IPS DF 4.7 (cell line): Measurements from ENCODE around the gene TAL1.

Experiments
- DNase-seq: peaks from one replicate; pipeline ENCODE4 v3.0.0-alpha.2; 2013; ENCODE audit warnings: low spot score; ENCODE audit errors: extremely low read depth

TAL1 gene

DNA sequence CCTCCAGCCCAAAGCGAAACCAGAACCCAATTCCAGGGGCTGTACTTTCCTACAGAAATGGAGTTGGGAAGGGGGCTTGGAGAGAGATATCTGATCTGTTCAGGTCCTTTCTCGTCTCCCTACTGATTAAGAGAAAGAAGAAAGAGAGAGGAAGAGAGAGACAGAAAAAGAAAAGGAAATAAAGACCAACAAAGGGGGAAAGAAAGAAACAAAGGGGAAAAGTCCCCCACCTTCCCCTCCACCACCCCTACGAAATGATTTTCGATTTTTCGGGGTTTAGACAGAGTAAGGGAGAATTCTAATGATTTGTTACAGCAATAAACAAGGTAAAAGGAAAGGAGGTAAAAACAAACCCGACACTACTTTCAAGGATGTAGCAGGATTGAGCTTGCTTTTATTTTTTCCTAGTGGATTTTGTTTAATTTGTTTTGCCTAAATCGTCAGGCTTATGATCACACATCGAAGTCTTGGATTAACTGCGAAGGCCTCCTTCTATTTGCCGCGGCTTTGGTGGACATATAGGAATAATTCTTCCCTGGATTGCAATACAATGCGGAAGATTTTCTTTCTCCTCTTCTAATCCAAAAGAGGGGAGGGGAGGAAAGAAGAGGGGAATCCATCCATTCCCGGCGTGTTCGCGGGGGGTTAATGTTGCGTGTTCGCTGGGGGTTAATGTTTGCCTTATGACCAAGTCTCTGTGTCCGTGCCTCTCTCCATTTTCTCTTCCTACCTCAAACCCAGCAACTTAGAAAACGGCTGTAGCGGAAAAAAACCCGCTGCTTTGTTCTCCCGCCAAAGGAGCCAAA is 1.9 kb downstream of the TAL1 start:
- DNase-seq: no peak

DNA sequence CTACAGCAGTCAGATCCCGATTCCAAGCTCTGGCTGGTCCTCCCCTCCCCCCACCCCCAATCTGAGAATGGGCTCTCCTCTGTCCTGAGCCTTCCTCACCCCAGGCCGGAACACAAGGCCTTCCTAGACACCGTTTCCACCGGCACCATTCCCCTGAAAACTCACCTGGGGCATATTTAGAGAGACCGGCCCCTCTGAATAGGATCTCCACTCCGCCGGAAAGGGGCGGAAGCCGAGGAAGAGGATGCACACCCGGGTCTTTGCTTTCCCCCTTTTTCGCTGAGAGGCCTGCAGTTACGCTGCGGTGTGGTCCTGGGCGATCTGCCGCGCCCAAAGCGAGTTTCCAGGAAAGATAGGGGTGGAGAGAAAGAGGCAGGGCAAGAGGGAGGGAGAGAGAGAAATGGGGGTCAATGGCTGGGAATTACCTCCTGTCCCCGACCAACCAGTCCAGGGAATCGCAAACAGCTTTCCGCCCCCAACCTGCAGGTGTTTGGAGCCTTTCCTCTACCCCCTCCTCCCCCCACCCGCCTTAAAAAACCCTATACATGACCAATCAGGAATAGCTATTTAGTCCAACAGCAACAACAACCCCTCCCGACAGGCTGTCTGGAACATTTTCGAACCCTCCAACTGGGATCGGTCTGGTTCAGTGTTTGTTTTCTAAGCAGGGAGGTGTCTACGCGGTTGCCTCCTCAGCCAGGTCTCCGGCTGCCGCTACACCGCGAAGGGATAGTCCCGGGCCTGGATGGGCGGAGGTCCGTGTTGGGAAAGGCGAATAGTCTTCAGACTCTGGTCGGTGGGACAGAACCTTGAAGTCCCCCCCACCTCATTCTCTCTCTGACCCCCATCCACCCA is 2.8 kb downstream of the TAL1 start:
- no peak for DNase-seq

GRCh38 chr1:47228644-47229030 is 3.4 kb downstream of the TAL1 start:
- no peak for DNase-seq

DNA sequence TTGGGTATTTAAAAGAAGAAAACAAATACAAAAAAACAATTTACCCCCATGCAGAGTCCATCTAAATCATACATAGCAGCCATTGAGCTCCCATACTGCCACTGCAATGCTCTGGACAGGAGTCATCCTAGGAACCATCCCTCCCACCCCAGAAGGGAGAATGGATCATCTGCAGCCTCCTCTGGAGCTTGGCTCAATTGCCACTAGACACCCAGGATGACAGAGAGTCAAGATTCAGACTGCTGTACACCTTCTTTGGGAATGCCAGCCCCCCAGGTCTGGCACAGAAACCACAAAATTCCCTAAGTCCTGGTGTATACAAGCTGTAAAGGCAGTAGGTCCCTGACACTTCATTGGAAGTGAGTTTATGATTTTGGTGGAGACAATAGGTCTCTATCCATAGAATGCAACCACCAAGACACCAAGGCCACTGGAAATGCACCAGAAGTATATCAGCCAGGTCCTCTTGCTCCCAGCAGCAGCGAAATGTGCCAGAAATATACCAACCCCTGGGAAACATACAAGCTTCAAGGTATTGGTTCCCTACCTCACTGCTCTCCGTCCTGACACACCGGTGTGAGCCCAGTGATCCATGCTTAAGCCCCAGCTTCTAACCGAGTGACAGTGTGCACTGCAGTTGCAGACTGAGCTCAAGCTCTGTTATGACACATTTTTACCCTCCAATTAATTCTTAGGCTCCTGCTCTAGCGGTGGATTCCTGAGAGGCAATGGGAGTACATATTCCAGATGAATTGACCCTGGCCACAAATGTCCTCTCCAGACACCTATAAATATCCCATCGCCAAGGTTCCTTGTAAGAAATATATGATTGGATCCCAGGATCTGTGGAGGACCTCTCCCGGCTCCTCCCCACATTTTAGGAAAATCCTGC is 4.4 kb downstream of the TAL1 start:
- no peak for DNase-seq

DNA sequence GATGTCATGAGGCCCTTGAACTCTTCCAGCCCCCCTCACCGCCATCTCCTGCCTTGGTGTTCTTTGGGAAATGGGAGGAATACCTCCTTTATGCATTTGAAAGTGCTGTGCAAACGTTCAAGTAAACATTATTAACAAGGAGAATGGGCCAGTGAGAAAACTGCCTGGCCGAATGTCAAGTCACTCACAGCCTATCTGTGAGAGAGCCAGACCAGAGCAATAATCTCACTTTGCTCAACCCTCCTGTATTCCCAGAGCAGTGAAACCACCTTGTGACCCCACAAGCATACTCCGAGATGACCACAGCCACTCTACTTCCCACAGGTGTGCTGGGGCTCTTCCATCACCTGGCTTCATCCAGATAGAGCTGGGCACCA is 5.2 kb downstream of the TAL1 start:
- no peak for DNase-seq

GRCh38 chr1:47226121-47226838 is 5.7 kb downstream of the TAL1 start:
- no peak for DNase-seq

- DNase-seq: no peak
Measured at GRCh38 chr1:47225430-47226100, 6.5 kb downstream of the TAL1 start.

GRCh38 chr1:47224676-47225399 is 7.2 kb downstream of the TAL1 start:
- no peak for DNase-seq

DNA sequence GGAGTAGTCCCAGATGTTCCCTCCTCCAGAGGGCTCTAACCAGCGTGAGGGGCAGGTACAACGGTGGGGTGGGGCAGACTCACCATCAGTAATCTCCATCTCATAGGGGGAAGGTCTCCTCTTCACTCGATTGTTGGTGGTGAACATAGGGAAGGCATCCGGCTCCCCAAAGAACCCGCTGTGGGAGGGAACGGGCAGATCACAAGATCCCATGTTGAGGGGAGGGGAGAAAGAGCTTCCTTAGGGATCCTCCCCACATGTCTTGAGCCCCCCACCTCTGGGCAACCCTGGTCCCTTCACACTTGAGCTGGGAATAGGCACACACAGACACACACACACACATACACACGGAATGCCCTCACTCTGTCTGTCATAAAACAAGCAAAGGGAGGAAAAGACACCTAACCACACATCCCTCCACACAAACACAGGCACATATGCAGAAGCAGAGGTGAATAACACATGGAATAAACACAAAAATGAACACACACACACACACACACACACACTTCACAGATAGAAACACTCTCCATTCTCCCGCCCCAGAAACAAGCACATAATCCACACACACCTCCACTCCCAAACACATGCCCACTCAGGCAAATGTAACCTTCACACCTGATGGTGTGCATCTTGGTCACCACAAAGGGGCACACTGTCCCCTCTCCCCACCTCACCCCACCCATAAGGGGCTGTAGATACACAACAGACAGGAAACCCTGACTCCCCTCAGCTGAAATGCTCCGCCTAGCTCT is 7.9 kb downstream of the TAL1 start:
- no peak for DNase-seq

- no peak for DNase-seq
Measured at GRCh38 chr1:47223174-47223920, 8.7 kb downstream of the TAL1 start.

DNA sequence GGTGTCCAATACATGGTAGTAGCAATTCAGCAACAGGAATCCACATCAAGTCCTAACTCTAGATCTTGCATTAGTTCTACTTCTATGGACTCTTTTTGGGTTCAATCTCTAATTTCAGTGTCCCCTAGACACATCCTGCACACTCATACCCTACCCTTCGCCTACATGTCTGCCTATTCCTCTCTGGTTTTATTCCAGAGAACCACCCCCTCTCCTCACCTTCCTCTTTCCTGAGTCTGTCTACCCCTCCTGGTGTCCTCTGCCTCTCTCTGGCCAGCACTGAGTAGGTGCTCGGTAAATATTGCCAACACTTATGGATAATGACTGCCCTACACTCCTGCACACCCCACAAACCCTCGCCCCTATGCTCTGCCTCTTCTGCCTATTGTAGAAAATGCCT is 9.5 kb downstream of the TAL1 start:
- no peak for DNase-seq

- no peak for DNase-seq
Measured at GRCh38 chr1:47219590-47220220, 12.3 kb downstream of the TAL1 start.

GRCh38 chr1:47219001-47219400 is 13.0 kb downstream of the TAL1 start:
- no peak for DNase-seq

- no peak for DNase-seq
Measured at GRCh38 chr1:47216278-47217059, 15.6 kb downstream of the TAL1 start.

DNA sequence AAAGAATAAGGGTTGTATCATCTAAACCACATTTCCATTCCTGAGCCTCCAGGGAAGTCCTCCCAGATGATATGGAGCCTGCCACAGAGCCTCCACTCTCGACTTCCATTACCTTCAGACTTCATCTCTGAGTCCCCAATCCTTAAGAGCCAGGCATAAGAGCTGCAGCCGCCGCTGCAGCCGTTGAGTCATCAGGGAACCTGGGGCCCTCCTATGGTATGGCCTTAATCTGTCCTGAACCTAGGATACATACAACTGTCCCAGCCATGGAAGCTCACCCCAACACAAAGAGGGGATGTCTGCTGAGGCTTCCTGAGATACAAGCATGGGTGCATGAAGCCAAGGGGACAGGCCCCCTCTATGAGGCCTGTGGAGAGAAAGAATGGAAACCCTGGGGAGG is 16.3 kb downstream of the TAL1 start:
- no peak for DNase-seq

DNA sequence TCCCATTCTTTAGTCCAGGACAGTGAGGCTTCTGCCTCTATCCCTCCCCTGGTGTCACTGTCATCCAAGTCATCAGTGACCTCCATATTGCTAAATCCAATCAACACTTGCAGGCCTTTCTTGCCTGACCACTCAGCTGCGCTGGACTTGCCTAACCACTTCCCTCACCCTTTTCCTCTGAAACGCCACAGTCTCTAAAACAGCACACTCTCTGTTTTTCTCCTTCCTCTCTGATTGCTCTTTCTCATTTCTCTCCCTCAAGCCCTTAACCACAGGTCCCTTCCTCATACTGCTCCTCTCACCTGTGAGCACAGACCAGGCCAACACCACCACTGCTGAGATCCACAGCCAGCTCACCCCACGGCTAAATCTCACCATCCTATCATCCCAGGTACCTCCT is 17.5 kb downstream of the TAL1 start:
- DNase-seq: no peak
